ENCODE results near the gene CHST11.

Gene CHST11

DNA sequence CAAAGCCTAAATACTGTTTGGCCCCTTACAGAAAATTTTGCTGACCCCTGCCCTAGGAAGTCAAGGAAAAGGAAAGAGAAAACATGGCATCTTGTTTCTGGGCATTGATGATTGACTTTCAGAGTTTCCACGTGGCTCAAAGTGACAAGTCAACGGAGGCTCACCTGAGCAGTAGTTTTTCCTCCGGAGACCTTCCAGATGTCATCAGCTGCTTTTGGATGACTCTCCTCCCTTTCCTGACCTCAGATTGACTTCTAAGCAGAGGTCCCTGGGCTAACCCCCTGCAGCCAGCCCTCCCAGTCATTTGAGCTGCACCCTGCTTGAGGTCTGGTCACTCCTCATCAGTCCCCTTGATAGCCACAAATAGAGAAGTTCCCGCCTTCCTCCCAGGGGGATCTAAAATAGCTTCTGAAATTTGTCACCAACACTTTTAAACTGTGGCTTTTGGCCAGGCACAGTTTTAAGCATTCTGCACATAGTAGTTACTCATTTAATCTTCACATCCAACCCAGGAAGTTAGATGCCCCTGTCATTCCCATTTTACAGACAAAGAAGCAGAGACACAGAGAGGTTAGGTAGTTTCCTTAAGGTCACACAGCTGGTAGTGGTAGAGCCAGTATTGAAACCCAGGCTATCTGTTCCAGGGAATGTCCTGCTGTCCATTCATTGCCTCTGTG, 143.4 kb downstream of the CHST11 start:
- peaks cover 23% of the 10 kb centered on the region for H3K4me1 ChIP-seq (ENCODE audit: control insufficient read depth, insufficient read depth, low read length)
- H3K27me3 ChIP-seq (ENCODE audit: control insufficient read depth, insufficient read depth, low read length): no peaks in the 10 kb centered on the region
- H3K9ac ChIP-seq (ENCODE audit: low read depth, low read length): no peak overlapping the region
- no peak overlapping the region for H3K27ac ChIP-seq (ENCODE audit: low read depth, low read length)
- H3K9me3 ChIP-seq (ENCODE audit: control insufficient read depth, insufficient read depth, low read length): no peaks in the 10 kb centered on the region
- H3K36me3 ChIP-seq (ENCODE audit: control insufficient read depth, insufficient read depth, low read length): no peaks in the 10 kb centered on the region
- no peak overlapping the region for H3K4me3 ChIP-seq (ENCODE audit: low read depth, low read length)

DNA sequence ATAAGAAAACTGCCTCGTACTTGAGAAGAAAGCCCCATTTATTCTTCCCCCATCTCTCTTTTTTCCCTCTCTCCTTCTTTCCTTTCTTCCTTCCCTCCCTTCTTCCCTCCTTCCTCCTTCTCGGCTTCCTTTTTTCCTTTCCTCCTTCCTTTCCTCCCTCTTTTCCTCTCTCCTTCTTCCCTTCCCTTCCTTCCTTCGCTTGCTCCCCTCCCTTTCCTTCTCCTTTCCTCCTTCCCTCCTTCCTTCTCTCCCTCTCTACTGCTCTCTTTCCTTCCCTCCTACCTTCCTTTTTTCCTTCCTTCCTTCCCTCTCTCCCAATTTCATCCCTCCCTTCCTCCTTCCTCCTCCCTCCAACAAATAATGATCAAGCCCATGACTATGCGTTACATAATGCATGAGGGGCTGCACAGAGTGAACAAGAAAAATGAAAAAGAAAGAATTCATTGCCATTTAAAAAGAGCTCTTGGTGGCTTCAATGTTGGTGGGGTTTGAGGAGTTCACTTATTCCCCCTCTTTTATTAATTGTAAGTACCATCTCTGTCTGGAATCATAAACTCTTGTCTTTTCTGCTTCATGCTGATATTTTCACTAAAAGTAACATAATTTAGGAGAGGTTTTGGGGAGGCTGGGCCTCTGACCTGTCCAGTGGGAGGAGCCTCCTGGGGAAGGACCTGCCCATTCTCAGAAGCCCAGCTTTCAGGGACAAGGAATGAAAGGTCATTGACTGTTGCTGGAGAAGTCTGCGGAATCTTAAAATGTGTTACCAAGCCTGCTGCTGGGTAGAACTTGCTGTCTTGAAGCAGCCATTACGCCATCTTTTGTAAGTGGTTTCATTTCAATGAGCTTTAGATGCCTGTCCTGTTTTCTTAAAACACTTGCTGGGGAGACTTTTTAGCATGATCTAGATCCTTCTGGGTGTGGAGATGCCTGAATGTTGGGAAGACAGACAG, 144.3 kb downstream of the CHST11 start:
- no peak overlapping the region for H3K9ac ChIP-seq (ENCODE audit: low read depth, low read length)
- H3K4me1 ChIP-seq (ENCODE audit: control insufficient read depth, insufficient read depth, low read length): peaks cover 23% of the 10 kb centered on the region
- no peak overlapping the region for H3K27ac ChIP-seq (ENCODE audit: low read depth, low read length)
- H3K9me3 ChIP-seq (ENCODE audit: control insufficient read depth, insufficient read depth, low read length): no peaks in the 10 kb centered on the region
- no peaks in the 10 kb centered on the region for H3K27me3 ChIP-seq (ENCODE audit: control insufficient read depth, insufficient read depth, low read length)
- H3K36me3 ChIP-seq (ENCODE audit: control insufficient read depth, insufficient read depth, low read length): no peaks in the 10 kb centered on the region
- no peak overlapping the region for H3K4me3 ChIP-seq (ENCODE audit: low read depth, low read length)

DNA sequence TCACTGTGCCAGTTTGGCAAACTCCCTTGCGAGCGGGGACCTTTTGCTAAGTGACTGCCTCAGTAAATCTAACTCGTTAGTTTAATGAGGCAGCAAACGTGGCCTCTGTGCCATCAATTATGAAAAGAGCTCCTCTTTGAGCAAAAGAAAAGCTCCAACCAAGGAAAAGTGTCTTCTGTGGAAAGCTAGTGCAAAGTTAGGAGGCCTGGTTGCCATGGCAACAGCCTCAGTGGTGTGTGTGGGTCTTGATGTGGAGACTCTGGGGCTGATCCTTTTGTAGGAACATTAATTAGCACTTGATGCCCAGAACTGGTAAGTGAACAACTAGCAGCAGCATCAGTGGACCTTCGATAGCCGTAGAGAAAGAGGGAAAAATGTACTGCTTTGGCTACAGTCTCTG, 145.7 kb downstream of the CHST11 start:
- Histone ChIP-seq H3K4me1 (ENCODE audit: control insufficient read depth, insufficient read depth, low read length) (peaks cover 18% of the 10 kb centered on the region), H3K27ac (ENCODE audit: low read depth, low read length) (no peak overlapping the region), H3K36me3 (ENCODE audit: control insufficient read depth, insufficient read depth, low read length) (no peaks in the 10 kb centered on the region)

DNA sequence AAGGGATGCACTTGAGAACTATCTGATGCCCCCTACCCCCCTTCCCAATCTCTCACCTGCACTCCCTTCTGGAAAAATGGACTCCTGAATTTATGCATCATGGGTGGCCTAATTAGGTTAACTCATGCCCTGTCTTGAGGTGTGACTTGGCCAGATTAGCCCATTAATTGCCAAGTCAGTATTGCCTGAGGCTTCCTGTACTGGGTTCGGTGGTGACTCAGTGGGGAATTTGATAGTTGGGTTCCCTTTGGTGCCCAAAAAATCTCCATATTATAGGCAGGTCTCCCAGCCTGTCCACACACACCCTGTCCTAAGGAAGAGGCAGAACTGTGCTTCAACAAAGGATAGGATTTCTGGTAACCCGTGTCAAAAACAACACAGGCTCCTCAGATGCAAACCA, 146.1 kb downstream of the CHST11 start:
- Histone ChIP-seq H3K4me3 (ENCODE audit: low read depth, low read length) (no peak overlapping the region), H3K27me3 (ENCODE audit: control insufficient read depth, insufficient read depth, low read length) (no peaks in the 10 kb centered on the region), H3K27ac (ENCODE audit: low read depth, low read length) (no peak overlapping the region), H3K36me3 (ENCODE audit: control insufficient read depth, insufficient read depth, low read length) (no peaks in the 10 kb centered on the region), H3K4me1 (ENCODE audit: control insufficient read depth, insufficient read depth, low read length) (peaks cover 15% of the 10 kb centered on the region), H3K9ac (ENCODE audit: low read depth, low read length) (no peak overlapping the region), H3K9me3 (ENCODE audit: control insufficient read depth, insufficient read depth, low read length) (no peaks in the 10 kb centered on the region)

More for the DNA sequence above, 145.7 kb downstream of the CHST11 start:
- H3K9ac ChIP-seq (ENCODE audit: low read depth, low read length): no peak overlapping the region
- no peaks in the 10 kb centered on the region for H3K27me3 ChIP-seq (ENCODE audit: control insufficient read depth, insufficient read depth, low read length)
- H3K4me3 ChIP-seq (ENCODE audit: low read depth, low read length): no peak overlapping the region
- no peaks in the 10 kb centered on the region for H3K9me3 ChIP-seq (ENCODE audit: control insufficient read depth, insufficient read depth, low read length)

DNA sequence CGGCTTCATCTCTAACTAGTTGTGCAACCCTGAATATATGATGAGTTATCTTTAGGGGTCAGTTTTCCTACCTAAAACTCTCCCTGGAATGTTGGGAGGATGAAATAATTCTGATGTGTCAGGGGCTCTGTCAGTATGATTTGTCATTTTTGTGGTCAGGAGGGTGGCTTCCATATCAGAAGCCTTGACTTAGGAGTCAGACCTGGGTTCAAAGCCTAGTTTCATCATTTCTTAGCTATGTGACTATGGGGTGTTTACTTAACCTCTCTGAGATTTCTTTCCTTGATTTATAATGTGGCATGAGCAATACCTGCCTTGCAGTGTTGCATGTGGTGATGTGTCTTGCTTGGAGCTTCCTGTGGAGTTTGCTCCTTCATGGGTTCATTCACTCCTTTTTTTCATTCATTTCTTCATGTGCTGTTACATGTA, 146.8 kb downstream of the CHST11 start:
- H3K9me3 ChIP-seq (ENCODE audit: control insufficient read depth, insufficient read depth, low read length): no peaks in the 10 kb centered on the region
- H3K27ac ChIP-seq (ENCODE audit: low read depth, low read length): peak overlapping the region; percentile 61
- H3K9ac ChIP-seq (ENCODE audit: low read depth, low read length): no peak overlapping the region
- H3K27me3 ChIP-seq (ENCODE audit: control insufficient read depth, insufficient read depth, low read length): no peaks in the 10 kb centered on the region
- H3K4me3 ChIP-seq (ENCODE audit: low read depth, low read length): no peak overlapping the region
- H3K36me3 ChIP-seq (ENCODE audit: control insufficient read depth, insufficient read depth, low read length): no peaks in the 10 kb centered on the region
- H3K4me1 ChIP-seq (ENCODE audit: control insufficient read depth, insufficient read depth, low read length): peaks cover 10% of the 10 kb centered on the region

DNA sequence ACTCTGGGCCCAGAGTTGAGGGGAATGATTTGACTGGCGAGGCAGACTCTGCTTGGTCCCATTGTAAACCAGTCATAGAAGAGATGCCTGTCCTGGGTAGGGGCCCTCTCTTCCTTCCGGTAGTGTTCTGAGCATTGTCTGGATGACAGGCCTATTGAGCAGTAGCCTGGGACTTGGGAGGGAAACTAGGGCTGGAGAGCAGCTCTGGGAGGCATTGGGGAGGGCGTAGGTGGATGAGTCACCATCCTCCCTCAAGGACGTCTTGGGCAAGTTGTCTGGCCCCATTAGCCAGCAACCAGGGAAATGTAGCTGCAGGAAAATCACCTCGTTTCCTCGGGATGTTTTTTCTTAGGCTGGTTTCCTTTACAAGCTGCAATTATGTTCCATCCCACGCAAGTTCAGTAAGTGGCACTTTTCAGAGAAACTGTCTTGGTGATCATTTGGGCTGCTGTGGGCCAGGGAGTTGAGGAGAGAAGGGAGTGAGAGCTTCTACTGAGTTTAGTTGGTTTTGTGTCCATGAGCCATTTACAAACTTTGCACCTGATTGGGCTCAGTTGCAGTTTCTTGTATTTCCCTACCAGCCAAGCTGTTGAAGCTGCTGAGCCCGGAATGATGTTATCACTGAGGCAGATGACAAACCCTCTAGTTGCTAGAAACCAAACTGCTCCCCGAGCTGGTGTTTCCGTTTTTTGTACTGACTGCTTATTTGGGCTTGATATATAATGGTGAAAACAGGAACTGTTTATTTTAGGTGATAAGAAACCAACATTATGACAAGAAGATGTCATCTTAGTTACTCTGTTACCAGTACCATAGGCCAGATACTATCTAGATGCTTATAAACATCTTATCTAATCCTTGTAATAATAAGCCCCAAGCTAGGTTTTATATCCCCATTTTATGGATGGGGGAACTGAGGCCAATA, 147.6 kb downstream of the CHST11 start:
- Histone ChIP-seq H3K4me1 (ENCODE audit: control insufficient read depth, insufficient read depth, low read length) (peaks cover 10% of the 10 kb centered on the region), H3K9me3 (ENCODE audit: control insufficient read depth, insufficient read depth, low read length) (no peaks in the 10 kb centered on the region), H3K4me3 (ENCODE audit: low read depth, low read length) (no peak overlapping the region), H3K27me3 (ENCODE audit: control insufficient read depth, insufficient read depth, low read length) (no peaks in the 10 kb centered on the region), H3K36me3 (ENCODE audit: control insufficient read depth, insufficient read depth, low read length) (no peaks in the 10 kb centered on the region), H3K9ac (ENCODE audit: low read depth, low read length) (no peak overlapping the region), H3K27ac (ENCODE audit: low read depth, low read length) (peak overlapping the region; percentile 61)

DNA sequence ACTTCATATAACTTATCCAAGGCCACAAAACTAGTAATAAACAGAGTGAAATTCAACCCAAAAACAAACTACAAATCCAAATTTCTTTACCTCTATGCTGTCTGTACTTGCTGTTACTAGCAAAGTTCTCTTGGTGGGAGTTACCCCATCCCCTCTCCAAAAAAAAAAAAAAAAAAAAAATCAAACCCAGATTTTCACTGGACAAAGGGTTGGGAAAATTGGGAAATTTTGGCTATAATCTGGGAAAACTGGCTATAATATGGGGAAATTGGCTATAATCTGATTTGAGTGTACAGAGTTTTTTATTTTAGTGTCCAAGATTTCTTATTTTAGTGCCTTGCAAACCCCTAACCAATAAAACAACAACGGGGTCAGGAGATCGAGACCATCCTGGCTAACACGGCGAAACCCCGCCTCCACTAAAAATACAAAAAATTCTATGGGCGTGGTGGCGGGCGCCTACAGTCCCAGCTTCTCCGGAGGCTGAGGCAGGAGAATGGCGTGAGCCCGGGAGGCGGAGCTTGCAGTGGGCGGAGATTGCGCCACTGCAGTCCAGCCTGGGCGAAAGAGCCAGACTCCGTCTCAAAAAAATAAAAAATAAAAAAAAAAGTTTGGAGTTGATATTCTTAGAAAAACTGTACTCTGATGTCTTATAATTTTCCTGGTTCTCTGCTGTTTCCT, 148.4 kb downstream of the CHST11 start:
- no peaks in the 10 kb centered on the region for H3K27me3 ChIP-seq (ENCODE audit: control insufficient read depth, insufficient read depth, low read length)
- H3K27ac ChIP-seq (ENCODE audit: low read depth, low read length): no peak overlapping the region
- H3K36me3 ChIP-seq (ENCODE audit: control insufficient read depth, insufficient read depth, low read length): no peaks in the 10 kb centered on the region
- H3K4me1 ChIP-seq (ENCODE audit: control insufficient read depth, insufficient read depth, low read length): peaks cover 10% of the 10 kb centered on the region
- no peak overlapping the region for H3K9ac ChIP-seq (ENCODE audit: low read depth, low read length)
- no peak overlapping the region for H3K4me3 ChIP-seq (ENCODE audit: low read depth, low read length)
- H3K9me3 ChIP-seq (ENCODE audit: control insufficient read depth, insufficient read depth, low read length): no peaks in the 10 kb centered on the region

DNA sequence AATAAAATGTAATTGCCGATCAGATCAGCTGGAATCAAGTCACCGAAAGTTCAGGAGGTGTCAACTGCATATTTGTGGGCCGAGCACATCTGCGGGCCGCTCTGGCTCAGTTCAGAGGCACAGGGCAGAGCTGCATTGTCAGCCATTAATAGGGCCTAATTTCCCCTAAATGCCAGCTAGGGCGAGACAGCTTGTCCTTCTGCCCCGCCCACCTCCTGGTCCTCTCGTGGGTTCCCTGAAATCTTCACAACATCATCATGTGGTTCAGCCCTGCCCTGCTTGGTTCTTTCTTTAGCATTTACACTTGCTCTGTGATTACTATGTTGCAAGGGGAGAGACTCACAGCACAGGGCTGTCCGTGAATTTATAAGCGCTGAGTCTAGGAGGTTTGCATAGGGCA, 148.9 kb downstream of the CHST11 start:
- Histone ChIP-seq H3K36me3 (ENCODE audit: control insufficient read depth, insufficient read depth, low read length) (no peaks in the 10 kb centered on the region), H3K9ac (ENCODE audit: low read depth, low read length) (no peak overlapping the region)

DNA sequence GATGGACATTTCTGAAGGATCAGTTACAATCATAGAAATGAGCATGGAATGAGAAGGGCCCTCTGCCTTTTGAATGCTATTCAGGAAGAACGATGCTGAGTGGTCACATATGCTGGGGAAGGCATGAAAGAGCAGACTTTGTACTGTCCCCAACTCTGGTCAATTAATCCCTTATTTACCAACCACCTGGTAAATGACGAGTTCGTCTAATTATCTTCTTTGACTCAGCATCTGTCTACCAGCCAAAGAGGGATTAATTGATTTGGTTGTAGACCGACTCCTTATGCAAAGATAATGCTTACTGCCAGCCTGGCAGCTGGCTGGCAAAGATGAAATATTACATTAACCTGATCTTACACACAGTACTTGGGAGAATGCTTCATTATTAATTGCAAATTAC, 152.2 kb downstream of the CHST11 start:
- Histone ChIP-seq H3K27me3 (ENCODE audit: control insufficient read depth, insufficient read depth, low read length) (no peaks in the 10 kb centered on the region), H3K9me3 (ENCODE audit: control insufficient read depth, insufficient read depth, low read length) (no peaks in the 10 kb centered on the region), H3K9ac (ENCODE audit: low read depth, low read length) (no peak overlapping the region), H3K27ac (ENCODE audit: low read depth, low read length) (no peak overlapping the region), H3K36me3 (ENCODE audit: control insufficient read depth, insufficient read depth, low read length) (no peaks in the 10 kb centered on the region), H3K4me3 (ENCODE audit: low read depth, low read length) (no peak overlapping the region), H3K4me1 (ENCODE audit: control insufficient read depth, insufficient read depth, low read length) (peaks cover 4% of the 10 kb centered on the region; the same call in 1 of the 2 replicates)

More for the DNA sequence above, 148.9 kb downstream of the CHST11 start:
- no peak overlapping the region for H3K27ac ChIP-seq (ENCODE audit: low read depth, low read length)
- H3K4me3 ChIP-seq (ENCODE audit: low read depth, low read length): no peak overlapping the region
- peaks cover 10% of the 10 kb centered on the region for H3K4me1 ChIP-seq (ENCODE audit: control insufficient read depth, insufficient read depth, low read length)
- H3K27me3 ChIP-seq (ENCODE audit: control insufficient read depth, insufficient read depth, low read length): no peaks in the 10 kb centered on the region
- no peaks in the 10 kb centered on the region for H3K9me3 ChIP-seq (ENCODE audit: control insufficient read depth, insufficient read depth, low read length)

DNA sequence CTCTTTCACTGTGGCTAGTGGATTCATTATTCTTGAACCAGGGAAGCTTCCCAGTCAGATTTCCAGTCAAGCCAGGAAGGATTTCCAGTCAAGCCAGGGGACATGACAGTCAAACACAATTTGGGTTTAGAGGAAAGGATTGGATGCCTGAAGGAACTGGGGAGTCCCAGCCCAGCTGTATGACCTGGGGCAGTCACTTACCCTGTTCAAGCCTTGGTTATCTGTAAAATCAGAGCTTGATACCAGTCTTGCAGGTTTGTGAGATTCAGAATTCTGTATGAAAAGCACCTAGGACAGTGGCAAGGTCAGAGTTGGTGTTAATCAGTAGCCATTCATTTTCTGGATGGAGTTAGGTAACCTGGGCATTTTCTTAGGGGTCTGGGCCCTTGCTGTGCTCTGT, 152.7 kb downstream of the CHST11 start:
- no peaks in the 10 kb centered on the region for H3K4me1 ChIP-seq (ENCODE audit: control insufficient read depth, insufficient read depth, low read length)
- no peaks in the 10 kb centered on the region for H3K27me3 ChIP-seq (ENCODE audit: control insufficient read depth, insufficient read depth, low read length)
- no peaks in the 10 kb centered on the region for H3K9me3 ChIP-seq (ENCODE audit: control insufficient read depth, insufficient read depth, low read length)
- H3K4me3 ChIP-seq (ENCODE audit: low read depth, low read length): no peak overlapping the region
- H3K36me3 ChIP-seq (ENCODE audit: control insufficient read depth, insufficient read depth, low read length): no peaks in the 10 kb centered on the region
- H3K27ac ChIP-seq (ENCODE audit: low read depth, low read length): no peak overlapping the region
- H3K9ac ChIP-seq (ENCODE audit: low read depth, low read length): no peak overlapping the region

Measured in HUES48 (cell line).